ENCODE data around the gene LCA5L. TPM values are rescaled to one million over a fixed set of nuclear protein-coding genes. Genes with fewer than 3 reads are reported as not detected.
"Not testable (repeated sequence)": the region's sequence is repeated elsewhere in the genome, so short reads cannot be mapped to it uniquely, and the experiment has no call there.

Gene LCA5L
- total RNA-seq, 2 donors from 2014 or later = not detected

DNA sequence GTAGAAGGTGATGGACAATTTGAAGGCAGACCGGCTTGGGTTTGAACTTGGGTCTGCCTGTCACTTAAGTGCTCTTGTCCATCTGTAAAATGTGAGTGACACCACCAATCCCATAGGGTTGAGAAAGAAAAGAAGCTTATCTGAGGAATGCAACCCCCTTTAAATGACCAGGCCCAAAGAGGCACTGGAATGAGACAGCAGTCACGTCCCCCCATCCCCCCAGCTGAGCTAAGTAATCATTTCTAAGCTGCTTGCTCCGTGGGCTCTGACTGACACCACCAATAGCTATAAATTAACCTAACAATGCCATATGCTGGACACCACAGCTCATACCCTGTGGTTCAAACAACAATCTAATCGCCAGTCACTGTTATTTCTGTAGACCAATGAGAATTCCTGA, 15.1 kb downstream of the LCA5L start:
- Mint-ChIP-seq H3K36me3 (ENCODE audit: low read depth) (no peaks in the 10 kb centered on the region), H3K4me1 (no peaks in the 10 kb centered on the region), H3K4me3 (no peak overlapping the region), H3K27me3 (peaks cover 9% of the 10 kb centered on the region), H3K27ac (no peak overlapping the region), H3K9me3 (no peaks in the 10 kb centered on the region)
- no peak for ATAC-seq (replicated peaks)

- H3K27me3 Mint-ChIP-seq = peaks cover 9% of the 10 kb centered on the region
- H3K4me3 Mint-ChIP-seq = no peak overlapping the region
- H3K27ac Mint-ChIP-seq = no peak overlapping the region
- no peaks in the 10 kb centered on the region for H3K9me3 Mint-ChIP-seq
- H3K4me1 Mint-ChIP-seq = no peaks in the 10 kb centered on the region
- no peaks in the 10 kb centered on the region for H3K36me3 Mint-ChIP-seq (ENCODE audit: low read depth)
- no peak for ATAC-seq (replicated peaks)
These were observed 15.6 kb downstream of the LCA5L start for GRCh38 chr21:39430016-39430415.

DNA sequence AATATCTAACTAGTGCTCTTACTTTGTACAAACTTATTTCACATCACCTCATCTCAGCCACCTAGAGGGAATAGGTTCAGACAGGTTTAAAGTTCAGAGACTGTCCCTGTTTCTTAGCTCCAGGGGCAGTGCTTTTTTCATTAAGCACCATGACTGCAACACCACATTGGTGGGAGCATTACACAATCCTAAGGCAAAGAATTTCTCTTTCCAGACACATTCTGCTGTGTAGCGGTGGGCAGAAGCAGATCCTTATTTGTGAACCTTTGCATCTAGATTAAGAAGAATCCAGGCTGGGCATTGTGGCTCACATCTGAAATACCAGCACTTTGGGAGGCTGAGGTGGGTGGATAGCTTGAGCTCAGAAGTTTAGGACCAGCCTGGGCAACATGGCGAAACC, 16.1 kb downstream of the LCA5L start:
- Mint-ChIP-seq H3K27me3 (peaks cover 9% of the 10 kb centered on the region), H3K27ac (no peak overlapping the region), H3K36me3 (ENCODE audit: low read depth) (no peaks in the 10 kb centered on the region), H3K4me3 (no peak overlapping the region), H3K4me1 (no peaks in the 10 kb centered on the region), H3K9me3 (no peaks in the 10 kb centered on the region)
- ATAC-seq (replicated peaks) = no peak

GRCh38 chr21:39422527-39423241, 22.9 kb downstream of the LCA5L start:
- Mint-ChIP-seq H3K4me3 (no peak overlapping the region), H3K4me1 (no peaks in the 10 kb centered on the region), H3K36me3 (ENCODE audit: low read depth) (no peaks in the 10 kb centered on the region), H3K9me3 (no peaks in the 10 kb centered on the region), H3K27ac (no peak overlapping the region), H3K27me3 (no peaks in the 10 kb centered on the region)
- no peak for ATAC-seq (replicated peaks)

DNA sequence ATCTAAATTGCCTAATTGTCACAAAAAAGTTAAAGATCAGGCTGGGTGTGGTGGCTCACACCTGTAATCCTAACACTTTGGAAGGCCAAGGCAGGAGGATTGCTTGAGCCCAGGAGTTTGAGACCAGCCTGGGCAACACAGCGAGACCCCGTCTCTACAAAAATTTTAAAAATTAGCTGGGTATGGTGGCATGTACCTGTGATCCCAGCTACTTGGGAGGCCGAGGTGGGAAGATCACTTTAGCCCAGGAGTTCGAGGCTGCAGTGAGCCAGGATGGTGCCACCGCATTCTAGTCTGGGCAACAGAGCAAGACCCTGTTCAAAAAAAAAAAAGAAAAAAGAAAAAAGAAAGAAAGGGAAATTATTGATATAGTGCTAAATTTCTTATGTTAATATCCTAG, 26.4 kb downstream of the LCA5L start:
- H3K4me1 Mint-ChIP-seq; H3K27me3 Mint-ChIP-seq; H3K36me3 Mint-ChIP-seq (ENCODE audit: low read depth); H3K27ac Mint-ChIP-seq; ATAC-seq (replicated peaks); H3K9me3 Mint-ChIP-seq; H3K4me3 Mint-ChIP-seq: not testable (repeated sequence)

GRCh38 chr21:39406065-39406464, 39.5 kb downstream of the LCA5L start:
- no peak for ATAC-seq (replicated peaks)
- Mint-ChIP-seq H3K27ac (no peak overlapping the region), H3K9me3 (no peaks in the 10 kb centered on the region), H3K4me3 (no peak overlapping the region), H3K4me1 (no peaks in the 10 kb centered on the region), H3K36me3 (ENCODE audit: low read depth) (peaks cover 27% of the 10 kb centered on the region), H3K27me3 (no peaks in the 10 kb centered on the region)

DNA sequence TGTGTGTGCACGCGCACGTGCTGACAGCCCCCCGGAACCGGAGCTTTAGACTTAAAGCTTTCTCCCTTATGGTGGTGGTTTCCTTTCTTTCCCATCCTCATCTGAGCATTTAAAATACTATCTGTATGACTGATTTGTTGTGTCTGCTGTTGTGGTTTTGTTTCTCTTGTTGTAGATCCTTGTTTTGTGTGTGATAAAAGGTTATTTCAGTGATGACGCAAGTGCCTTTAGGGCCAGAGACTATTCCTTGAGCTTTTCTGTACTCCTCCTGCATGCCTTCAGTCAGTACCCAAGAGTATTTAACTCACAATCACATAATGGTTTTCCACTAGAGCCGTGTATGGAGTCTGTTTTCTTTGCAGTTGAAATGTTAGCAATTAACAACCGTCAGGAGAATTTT, 45.4 kb downstream of the LCA5L start:
- Mint-ChIP-seq H3K36me3 (ENCODE audit: low read depth) (peaks cover 38% of the 10 kb centered on the region), H3K9me3 (no peaks in the 10 kb centered on the region), H3K27me3 (no peaks in the 10 kb centered on the region), H3K27ac (no peak overlapping the region), H3K4me3 (no peak overlapping the region), H3K4me1 (no peaks in the 10 kb centered on the region)
- no peak for ATAC-seq (replicated peaks)

- Mint-ChIP-seq H3K4me1 (no peaks in the 10 kb centered on the region), H3K9me3 (no peaks in the 10 kb centered on the region), H3K27ac (no peak overlapping the region), H3K36me3 (ENCODE audit: low read depth) (peaks cover 56% of the 10 kb centered on the region), H3K4me3 (no peak overlapping the region), H3K27me3 (no peaks in the 10 kb centered on the region)
- ATAC-seq (replicated peaks) = no peak
These were observed 47.8 kb downstream of the LCA5L start for GRCh38 chr21:39397646-39398385.

DNA sequence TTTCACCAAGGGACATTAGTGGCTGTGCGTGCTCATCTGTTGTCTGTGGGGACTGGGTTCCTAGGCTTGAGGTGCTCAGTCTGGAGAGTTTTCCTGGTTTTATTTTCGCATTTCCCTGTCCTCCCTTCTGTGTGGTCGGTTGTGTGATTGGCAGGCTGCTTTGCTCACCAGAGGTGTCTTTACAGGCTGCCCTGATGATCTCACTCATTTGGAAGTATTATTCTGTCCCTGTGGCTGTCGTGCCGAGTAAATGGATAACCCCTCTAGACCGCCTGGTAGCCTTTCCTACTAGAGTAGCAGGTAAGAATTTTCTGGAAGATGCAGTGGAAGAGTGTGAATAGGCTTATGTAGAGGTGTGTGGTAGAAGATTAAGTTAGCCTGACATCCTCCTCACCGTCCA, 52.6 kb downstream of the LCA5L start:
- Mint-ChIP-seq H3K36me3 (ENCODE audit: low read depth) (peaks cover 72% of the 10 kb centered on the region), H3K4me1 (no peaks in the 10 kb centered on the region), H3K4me3 (no peak overlapping the region), H3K9me3 (no peaks in the 10 kb centered on the region), H3K27ac (no peak overlapping the region), H3K27me3 (no peaks in the 10 kb centered on the region)
- ATAC-seq (replicated peaks) = no peak

DNA sequence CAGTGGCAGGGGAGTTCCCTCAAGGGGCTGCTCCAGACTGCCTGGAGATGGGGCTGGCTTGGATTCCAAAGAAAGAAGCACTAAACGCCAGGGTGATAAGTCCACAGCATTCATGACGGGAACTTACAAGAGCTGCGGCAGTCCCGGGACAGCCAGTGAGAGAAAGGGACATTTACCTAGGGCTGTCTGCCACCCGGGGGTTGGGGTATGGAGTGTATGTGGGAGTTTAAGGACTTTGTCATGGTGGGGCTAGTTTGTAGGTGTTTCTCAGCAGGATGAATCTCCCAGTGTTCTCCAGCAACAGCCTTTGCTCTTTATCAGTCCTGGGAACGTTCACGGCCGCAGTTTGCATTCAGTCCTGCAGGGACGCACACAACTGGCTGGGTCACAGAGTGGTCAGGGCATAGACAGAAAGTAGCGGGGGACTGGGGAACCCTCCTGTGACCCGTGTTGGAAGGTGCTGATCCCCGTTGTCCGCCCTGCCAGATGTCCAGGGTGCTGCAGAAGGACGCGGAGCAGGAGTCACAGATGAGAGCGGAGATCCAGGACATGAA, 55.3 kb downstream of the LCA5L start:
- Mint-ChIP-seq H3K4me1 (peaks cover 4% of the 10 kb centered on the region), H3K27ac (no peak overlapping the region), H3K36me3 (ENCODE audit: low read depth) (peaks cover 55% of the 10 kb centered on the region), H3K27me3 (no peaks in the 10 kb centered on the region), H3K4me3 (no peak overlapping the region), H3K9me3 (no peaks in the 10 kb centered on the region)
- ATAC-seq (replicated peaks) = no peak

DNA sequence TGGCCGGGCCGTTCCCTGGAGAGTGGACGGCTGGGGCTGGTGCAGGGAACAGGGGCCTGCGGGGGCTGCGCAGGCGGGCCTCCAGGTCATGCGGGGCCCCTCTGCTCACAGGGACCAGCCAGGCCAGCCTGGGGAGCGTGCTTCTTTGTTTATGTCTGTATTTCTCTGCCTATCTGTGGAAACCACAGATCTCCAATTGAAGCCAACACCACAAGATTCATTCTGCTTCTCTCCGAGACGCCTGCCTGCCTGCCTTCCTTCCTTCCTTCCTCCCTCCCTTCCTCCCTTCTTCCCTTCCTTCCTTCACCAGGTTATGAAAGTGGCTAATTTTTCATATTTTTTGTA, 56.8 kb downstream of the LCA5L start:
- H3K27ac Mint-ChIP-seq = peak overlapping the region; percentile 92
- no peaks in the 10 kb centered on the region for H3K27me3 Mint-ChIP-seq
- peak overlapping the region; percentile 88 for H3K4me3 Mint-ChIP-seq
- no peak for ATAC-seq (replicated peaks)
- peaks cover 4% of the 10 kb centered on the region for H3K4me1 Mint-ChIP-seq
- no peaks in the 10 kb centered on the region for H3K9me3 Mint-ChIP-seq
- H3K36me3 Mint-ChIP-seq (ENCODE audit: low read depth) = peaks cover 44% of the 10 kb centered on the region

DNA sequence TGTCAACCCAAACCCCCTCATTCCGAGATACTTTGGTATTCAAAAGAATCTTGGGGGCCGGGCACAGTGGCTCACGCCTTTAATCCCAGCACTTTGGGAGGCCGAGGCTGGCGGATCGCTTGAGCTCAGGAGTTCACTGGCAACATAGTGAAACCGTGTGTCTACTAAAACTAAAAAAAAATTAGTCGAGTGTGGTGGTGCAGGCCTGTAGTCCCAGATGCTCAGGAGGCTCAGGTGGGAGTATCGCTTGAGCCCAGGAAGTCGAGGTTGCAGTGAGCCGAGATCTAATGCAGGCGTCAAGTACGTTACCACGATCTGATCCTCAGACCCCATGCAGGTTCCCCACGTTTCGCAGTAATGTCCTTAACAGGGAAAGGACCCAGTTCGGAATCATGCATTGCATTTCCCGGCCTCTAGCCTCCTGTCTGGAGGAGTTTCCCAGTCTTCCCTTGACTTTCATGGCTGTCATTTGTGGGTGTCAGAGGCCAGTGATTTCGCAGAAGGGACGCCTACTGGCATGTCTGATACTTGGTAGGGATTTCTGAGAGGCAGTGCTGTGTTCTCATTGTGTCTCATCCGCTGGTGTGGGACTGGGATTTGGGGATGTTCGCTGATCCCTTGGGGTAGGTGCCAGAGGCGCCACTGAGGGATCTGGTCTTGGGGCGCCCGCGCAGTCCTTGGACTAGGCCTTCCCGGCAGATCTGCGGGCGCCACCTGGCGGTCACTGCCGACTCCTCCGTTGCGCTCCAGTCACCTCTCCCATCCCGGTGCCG, 57.4 kb downstream of the LCA5L start:
- peaks cover 4% of the 10 kb centered on the region for H3K4me1 Mint-ChIP-seq
- peak overlapping the region; percentile 88 for H3K4me3 Mint-ChIP-seq
- H3K27ac Mint-ChIP-seq = peak overlapping the region; percentile 92
- no peaks in the 10 kb centered on the region for H3K9me3 Mint-ChIP-seq
- H3K27me3 Mint-ChIP-seq = no peaks in the 10 kb centered on the region
- H3K36me3 Mint-ChIP-seq (ENCODE audit: low read depth) = peaks cover 39% of the 10 kb centered on the region
- peak; percentile 89 for ATAC-seq (replicated peaks)

DNA sequence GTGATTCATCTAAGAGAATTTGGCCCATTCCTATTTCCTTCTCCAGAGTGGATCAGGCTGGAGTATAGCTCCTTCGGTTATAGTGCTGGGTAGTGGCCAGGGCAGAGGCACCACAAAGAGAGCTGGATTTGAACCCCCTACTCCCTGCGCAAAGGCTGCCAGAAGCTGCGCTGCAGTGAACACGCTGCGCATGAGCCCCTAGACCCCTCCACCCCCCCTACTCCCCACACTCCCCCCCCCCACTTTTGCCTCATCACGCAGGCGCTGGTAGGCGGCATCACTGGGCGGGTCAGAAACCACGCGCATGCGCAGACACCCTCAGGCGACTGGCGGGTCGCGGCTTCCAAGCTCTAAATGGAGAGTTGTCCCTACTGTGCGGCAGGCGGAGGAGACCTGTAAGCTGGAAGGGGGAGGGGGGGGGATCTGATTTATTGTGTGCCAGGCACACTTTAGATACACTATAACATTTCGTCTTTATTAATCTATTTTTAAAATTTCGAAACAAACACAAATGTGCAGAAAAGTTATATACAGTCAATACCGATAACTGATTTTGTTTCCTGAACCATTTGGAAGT, 58.0 kb downstream of the LCA5L start:
- Mint-ChIP-seq H3K27me3 (no peaks in the 10 kb centered on the region), H3K36me3 (ENCODE audit: low read depth) (peaks cover 32% of the 10 kb centered on the region), H3K27ac (peak overlapping the region; percentile 92), H3K4me3 (peak overlapping the region; percentile 88), H3K9me3 (no peaks in the 10 kb centered on the region), H3K4me1 (peaks cover 4% of the 10 kb centered on the region)
- ATAC-seq (replicated peaks) = peak; percentile 66

DNA sequence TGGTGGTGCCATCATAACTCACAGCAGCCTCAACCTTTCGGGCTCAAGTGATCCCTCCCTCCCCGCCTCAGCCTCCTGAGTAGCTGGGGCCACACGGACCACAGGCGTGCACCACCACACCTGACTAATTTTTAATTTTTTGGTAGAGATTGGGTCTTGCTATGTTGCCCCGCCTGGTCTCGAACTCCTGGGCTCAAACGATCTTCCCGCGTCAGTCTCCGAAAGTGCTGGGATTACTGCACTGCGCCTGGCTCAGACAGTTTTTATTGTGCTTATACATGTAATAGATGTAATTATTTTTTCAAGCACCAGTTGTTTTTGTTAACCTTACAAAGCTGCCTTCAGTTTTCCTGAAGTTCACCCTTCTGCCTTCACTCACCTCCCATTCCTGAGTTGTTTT, 58.7 kb downstream of the LCA5L start:
- Mint-ChIP-seq H3K27ac (peak overlapping the region; percentile 92), H3K9me3 (no peaks in the 10 kb centered on the region), H3K36me3 (ENCODE audit: low read depth) (peaks cover 25% of the 10 kb centered on the region), H3K4me1 (peaks cover 10% of the 10 kb centered on the region), H3K27me3 (no peaks in the 10 kb centered on the region), H3K4me3 (peak overlapping the region; percentile 88)
- ATAC-seq (replicated peaks) = no peak
